GM12873 (cell line): ENCODE results near the gene LRP1.

Source experiments
- TF ChIP-seq, protein P1 (sequence below): IDR thresholded peaks from 2 replicates; pipeline ENCODE4 v1.5.1; 2012; ENCODE audit warnings: low read depth, mild to moderate bottlenecking, moderate library complexity, low read length, control low read depth; ENCODE audit not compliant: insufficient read depth; ENCODE audit errors: missing control alignments

The LRP1 gene

DNA sequence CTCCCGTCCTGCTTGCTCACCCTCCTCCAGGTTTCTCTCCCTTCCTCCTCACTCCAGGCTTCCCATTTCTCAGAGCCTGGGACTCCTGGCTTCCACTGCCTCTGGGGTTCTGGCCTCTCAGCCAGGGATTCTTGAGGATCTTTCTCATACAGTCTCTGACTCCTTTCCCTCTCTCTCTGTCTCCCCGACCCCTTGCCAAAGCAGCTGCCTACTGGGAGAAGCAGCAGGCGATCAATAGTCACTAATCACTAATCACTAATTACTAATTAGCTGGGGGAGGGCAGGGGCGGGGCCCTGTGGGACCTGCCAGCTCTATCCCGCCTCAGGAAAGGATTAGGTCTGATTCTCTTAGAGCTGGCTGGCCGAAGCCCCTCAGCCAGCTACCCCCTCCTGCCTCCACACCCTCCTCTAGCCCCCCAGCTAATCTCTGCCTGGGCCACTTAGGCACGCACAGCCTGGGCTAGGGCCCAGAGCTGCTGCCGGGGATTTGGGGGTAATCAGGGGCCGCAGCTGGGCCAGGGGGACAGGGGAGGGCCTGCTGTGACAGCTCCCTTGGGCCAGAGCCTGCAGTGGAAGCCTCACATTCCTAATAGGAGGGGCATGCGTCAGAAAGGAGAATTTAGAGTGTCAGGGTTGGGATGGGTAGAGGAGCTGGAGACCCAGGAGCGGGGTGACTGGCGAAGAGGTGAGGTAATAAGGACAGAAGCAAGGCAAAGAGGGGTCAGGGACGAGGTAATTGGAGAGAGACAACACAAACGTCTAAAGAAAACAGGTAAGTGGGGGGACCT lies 91.1 kb downstream of the LRP1 start:
- TF ChIP-seq, protein P1, sequence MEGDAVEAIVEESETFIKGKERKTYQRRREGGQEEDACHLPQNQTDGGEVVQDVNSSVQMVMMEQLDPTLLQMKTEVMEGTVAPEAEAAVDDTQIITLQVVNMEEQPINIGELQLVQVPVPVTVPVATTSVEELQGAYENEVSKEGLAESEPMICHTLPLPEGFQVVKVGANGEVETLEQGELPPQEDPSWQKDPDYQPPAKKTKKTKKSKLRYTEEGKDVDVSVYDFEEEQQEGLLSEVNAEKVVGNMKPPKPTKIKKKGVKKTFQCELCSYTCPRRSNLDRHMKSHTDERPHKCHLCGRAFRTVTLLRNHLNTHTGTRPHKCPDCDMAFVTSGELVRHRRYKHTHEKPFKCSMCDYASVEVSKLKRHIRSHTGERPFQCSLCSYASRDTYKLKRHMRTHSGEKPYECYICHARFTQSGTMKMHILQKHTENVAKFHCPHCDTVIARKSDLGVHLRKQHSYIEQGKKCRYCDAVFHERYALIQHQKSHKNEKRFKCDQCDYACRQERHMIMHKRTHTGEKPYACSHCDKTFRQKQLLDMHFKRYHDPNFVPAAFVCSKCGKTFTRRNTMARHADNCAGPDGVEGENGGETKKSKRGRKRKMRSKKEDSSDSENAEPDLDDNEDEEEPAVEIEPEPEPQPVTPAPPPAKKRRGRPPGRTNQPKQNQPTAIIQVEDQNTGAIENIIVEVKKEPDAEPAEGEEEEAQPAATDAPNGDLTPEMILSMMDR: no peak

DNA sequence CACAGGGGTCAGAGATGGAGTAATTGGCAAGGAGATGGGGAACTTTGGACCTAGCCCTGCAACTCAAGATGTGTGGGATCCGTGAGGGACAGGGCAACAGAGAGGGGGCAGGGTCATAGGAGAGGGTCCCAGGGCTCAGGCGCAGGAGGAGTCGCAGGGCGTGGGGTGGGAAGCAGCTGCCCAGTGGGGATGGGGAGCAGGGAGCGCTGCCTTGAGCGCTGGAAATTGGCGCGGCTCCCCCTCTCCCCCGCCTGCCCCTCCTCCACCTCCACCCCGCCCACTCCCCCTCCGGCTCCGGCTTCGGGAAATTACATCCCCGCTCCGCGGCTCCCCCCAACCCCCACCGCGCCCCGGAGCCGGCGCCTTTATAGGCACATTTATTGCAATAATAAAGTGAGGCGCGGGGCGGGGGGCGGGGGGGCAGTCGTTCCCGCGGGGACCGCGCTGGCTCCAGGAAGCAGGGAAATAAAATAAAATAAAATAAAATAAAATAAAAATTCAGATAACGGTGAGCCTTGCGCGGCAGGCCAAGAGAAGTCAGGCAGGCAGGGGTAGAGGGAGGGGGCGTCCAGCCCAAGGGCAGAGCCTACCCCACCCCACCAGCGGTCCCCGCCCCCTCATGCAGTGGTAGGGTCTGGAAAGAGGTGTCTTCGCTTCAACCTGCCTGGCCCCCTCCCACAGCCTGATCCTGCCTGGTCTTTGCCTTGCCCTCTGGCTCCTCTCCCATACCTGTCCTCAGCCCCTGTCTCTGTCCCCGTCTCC lies 91.9 kb downstream of the LRP1 start:
- TF ChIP-seq, protein P1: no peak

DNA sequence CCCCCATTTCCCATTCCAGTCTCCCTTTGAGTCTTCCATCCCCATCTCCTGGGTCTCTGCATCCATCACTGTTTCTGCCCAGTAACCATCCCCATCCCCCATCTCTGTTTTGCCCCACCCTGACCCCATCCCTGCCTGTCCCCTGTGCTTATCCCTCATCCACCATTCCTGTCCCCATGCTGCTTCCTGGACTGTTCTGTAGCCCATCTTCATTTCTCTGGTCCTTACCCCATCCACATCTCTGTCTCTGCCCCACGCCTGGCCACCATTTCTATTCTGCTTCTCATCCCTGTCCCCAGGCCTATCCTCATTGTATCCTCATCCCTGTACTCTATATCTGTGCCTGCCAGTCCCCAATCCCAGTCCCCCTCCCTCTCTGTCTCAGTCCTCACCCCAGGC lies 92.5 kb downstream of the LRP1 start:
- TF ChIP-seq, protein P1: no peak

DNA sequence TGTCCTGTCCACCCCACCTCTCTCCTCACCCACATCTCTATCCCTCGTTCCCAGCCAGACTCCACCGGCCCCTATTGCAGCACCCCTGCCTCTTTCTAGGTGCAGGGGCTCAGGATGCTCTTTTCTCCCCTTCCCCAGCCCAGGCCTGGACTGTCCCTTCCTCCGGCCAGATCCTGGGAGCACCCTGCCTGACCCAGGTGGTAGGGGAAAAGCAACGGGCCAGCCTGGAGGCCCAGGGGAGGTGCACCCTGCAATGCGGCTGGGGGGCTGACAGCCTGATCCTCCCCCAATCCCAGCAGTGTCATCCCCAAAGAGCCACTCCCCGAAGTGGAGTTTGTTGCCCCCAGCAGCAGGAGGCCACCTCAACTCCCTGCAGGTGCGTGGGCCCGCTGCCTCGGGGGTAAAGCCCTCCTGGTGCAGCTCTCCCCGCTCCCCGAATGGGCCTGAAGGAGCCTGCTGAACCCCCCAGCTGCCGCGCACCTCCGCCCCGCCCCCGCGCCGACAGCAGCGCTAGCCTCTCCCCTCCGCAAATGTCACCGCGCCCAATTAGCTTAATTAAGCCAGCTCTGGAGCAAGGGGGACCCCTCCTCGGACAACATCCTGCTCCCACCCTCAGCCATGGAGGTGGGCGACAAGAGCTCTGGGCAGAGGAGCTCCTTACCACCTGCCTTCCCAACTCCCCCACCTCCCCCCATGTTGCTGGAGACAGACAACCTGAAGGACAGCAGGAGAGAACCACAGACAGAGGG lies 93.1 kb downstream of the LRP1 start:
- TF ChIP-seq, protein P1: no peak

DNA sequence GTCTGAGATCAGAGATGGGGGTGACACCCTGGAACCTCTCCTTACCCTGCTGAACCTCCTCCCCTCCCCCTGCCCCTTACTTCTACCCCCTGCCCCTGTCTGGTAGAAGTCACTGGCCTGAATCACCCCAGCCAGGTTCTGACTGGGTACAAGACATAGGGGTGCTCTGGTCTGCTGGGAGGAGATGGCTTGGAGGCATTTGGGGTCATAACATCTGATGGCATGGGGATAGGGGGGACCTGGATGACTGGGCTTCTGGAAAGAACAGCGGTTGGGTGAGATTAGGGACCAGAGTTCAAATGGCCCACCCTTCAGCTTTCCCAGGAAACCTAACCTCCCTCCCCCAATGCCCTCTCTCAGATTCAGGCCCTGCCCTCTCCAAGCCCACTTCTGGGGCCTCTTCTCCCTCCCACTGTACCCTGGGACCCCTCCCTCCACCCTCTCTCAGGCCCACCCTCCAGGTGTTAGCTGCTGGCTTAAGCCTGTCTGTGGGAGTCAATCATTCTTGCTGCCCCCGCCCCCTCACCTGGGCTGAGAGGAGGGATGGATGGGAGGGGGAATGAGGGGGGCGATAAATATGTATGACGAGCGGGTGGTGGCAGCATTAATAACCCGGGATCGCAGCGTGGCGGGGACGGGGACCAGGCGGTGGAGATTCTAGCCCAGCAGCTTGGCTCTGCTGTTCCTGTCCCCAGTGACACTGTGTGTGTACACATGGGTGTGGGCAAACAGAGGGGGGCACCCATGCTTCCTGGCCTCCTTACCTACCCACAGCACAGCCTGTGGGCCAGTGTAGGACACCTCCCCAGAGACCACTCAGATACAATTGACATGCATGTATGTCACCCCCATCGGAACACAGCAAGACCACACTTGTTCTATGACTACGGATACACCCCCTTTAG lies 94.3 kb downstream of the LRP1 start:
- TF ChIP-seq, protein P1: no peak

DNA sequence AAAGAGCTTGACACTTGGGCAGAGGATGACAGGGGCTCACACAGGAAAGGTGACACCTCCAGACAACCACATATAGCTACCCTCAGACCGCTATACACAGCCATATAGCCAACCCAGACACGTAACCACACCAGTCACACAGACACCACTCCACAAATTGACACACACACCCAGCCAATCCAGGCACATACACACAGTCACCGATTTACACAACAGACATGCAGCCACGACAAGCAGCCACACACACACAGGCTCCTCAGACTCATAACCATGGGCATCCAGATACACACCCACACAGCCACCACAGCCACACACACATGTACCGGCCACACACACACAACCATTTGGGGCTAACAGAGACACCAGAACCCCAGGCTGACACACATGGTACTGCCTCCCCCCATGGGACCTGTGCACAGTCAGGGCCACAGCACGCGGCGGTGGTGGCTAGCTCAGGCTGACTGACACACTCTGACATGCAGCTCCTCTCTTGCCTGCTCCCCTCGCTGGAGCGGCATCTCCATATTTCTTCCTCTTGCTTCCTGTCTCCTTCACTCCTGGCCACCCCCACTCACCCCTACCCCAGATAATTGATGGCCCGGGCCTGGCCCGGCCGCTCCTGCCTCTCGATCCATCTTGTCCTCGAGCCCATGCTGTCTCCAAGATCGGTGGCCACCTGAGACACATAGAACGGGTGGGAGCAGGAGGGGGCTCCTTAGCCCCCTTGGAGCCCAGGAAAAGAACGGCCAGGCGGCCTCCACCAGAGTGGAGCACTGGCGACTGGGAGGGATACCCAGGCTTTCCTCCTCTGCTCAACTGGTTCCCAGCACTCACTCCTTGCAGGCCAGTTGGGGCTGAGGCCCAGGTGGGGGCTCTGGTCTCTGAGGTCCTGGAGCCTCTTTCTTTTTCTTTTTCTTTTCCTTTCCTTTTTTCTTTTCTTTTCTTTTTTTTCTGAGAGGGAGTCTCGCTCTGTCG lies 95.2 kb downstream of the LRP1 start:
- TF ChIP-seq, protein P1: no peak
